ENCODE measurements around the gene ZNF823. TPM values are rescaled to one million over a fixed set of nuclear protein-coding genes. Genes with fewer than 3 reads are reported as not detected.
A peak's percentile ranks its signal among the peaks of the same experiment; 100 is the strongest.

ZNF823 gene
- total and polyA plus RNA-seq, 2 of the 13 experiments (the other 11 are each of a cell fraction or from before 2014, with no cell fraction given) = 5.7 to 11.7 TPM

DNA sequence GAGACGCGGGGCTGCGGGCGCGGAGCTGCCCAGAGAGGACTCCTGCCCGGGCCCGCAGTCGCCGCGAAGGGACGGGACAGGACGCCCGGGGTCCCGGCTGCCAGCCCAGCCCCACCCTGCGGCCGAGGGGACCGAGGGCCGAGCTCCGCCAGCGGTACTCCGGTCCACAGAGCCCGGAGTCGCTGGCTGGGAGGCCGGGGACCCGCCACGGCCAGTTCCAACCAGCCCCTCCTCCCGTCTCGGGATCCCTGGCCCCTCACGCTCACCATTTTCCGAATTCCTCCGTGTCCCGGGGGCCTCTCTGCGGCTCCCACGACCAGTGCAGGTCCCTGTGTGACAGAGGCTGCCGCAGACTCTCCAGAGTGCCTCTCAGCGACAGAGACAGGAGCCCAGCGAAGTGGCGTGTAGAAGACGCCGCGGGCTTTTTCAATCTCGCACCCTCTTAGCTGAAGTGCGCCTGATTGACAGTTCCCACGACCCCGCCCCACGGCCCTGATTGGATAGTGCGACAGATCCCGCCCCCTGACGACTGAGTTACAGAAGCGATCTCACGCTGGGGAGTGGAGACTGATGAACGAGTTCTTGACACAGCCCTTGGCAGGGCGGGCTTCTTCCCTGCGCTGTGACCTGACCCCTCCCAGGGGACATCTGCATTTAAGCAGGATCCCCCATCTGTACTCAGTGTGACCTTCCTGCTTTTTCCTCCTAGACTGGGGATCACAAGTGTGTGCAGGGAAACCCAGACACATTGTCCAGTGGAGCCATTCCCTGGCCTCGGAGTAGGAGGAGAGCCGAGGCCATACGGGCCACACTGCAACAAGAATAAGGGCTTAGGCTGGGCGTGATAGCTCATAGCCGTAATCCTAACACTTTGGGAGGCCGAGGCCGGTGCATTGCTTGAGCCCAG lies 44.0 kb downstream of the ZNF823 start (continued):
- TF ChIP-seq, protein P1, sequence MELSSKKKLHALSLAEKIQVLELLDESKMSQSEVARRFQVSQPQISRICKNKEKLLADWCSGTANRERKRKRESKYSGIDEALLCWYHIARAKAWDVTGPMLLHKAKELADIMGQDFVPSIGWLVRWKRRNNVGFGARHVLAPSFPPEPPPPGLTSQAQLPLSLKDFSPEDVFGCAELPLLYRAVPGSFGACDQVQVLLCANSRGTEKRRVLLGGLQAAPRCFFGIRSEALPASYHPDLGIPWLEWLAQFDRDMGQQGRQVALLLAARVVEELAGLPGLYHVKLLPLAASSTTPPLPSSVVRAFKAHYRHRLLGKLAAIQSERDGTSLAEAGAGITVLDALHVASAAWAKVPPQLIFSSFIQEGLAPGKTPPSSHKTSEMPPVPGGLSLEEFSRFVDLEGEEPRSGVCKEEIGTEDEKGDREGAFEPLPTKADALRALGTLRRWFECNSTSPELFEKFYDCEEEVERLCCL (CRISPR knock-in tag; IDR thresholded peaks at IDR 0.05; ENCODE audit: borderline replicate concordance) = no peak
- TF ChIP-seq HDAC1 (CRISPR knock-in tag; IDR thresholded peaks at IDR 0.05) (peak; percentile 78), ZNF883 (CRISPR knock-in tag; IDR thresholded peaks at IDR 0.05; ENCODE audit: not compliant biosample characterization) (peak; percentile 61), RBFOX2 (IDR thresholded peaks at IDR 0.05; ENCODE audit: low read depth, low read length) (peak; percentile 52; the same call in 1 of the 2 replicates), ZSCAN20 (CRISPR knock-in tag; IDR thresholded peaks at IDR 0.05; ENCODE audit: borderline replicate concordance) (0 out of 2 replicates have a peak, but pooled peaks have one; percentile 18), ZBTB1 (CRISPR knock-in tag; IDR thresholded peaks at IDR 0.05; ENCODE audit: borderline replicate concordance) (no peak), ZNF605 (CRISPR knock-in tag; IDR thresholded peaks at IDR 0.05) (0 out of 2 replicates have a peak, but pooled peaks have one; percentile 59), ZNF546 (CRISPR knock-in tag; conservative IDR thresholded peaks at IDR 0.05) (no peak), TRIM24 (CRISPR knock-in tag; IDR thresholded peaks at IDR 0.05) (no peak), ZNF775 (CRISPR knock-in tag; IDR thresholded peaks at IDR 0.05; ENCODE audit: borderline replicate concordance) (no peak), BORCS8-MEF2B (CRISPR knock-in tag; IDR thresholded peaks at IDR 0.05) (peak; percentile 45), ATF7 (IDR thresholded peaks at IDR 0.05) (no peak), ATF7 (CRISPR knock-in tag; IDR thresholded peaks at IDR 0.05) (no peak), MEF2D (CRISPR knock-in tag; IDR thresholded peaks at IDR 0.05) (peak; percentile 53; the same call in 1 of the 2 replicates), ZMAT3 (CRISPR knock-in tag; conservative IDR thresholded peaks at IDR 0.05) (peak; percentile 78; the same call in 1 of the 2 replicates), GATAD1 (CRISPR knock-in tag; IDR thresholded peaks at IDR 0.05) (no peak), THYN1 (CRISPR knock-in tag; IDR thresholded peaks at IDR 0.05; ENCODE audit: borderline replicate concordance, low read depth) (no peak), SP1 (IDR thresholded peaks at IDR 0.05) (no peak), SP1 (CRISPR knock-in tag; IDR thresholded peaks at IDR 0.05) (peak; percentile 86)
- TF ChIP-seq, protein P2, sequence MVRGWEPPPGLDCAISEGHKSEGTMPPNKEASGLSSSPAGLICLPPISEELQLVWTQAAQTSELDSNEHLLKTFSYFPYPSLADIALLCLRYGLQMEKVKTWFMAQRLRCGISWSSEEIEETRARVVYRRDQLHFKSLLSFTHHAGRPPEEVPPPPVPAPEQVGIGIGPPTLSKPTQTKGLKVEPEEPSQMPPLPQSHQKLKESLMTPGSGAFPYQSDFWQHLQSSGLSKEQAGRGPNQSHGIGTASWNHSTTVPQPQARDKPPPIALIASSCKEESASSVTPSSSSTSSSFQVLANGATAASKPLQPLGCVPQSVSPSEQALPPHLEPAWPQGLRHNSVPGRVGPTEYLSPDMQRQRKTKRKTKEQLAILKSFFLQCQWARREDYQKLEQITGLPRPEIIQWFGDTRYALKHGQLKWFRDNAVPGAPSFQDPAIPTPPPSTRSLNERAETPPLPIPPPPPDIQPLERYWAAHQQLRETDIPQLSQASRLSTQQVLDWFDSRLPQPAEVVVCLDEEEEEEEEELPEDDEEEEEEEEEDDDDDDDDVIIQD (CRISPR knock-in tag; IDR thresholded peaks at IDR 0.05; ENCODE audit: low read depth) = peak; percentile 27; the same call in 1 of the 2 replicates
- TF ChIP-seq, protein P3, sequence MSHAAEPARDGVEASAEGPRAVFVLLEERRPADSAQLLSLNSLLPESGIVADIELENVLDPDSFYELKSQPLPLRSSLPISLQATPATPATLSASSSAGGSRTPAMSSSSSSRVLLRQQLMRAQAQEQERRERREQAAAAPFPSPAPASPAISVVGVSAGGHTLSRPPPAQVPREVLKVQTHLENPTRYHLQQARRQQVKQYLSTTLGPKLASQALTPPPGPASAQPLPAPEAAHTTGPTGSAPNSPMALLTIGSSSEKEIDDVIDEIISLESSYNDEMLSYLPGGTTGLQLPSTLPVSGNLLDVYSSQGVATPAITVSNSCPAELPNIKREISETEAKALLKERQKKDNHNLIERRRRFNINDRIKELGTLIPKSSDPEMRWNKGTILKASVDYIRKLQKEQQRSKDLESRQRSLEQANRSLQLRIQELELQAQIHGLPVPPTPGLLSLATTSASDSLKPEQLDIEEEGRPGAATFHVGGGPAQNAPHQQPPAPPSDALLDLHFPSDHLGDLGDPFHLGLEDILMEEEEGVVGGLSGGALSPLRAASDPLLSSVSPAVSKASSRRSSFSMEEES (CRISPR knock-in tag; IDR thresholded peaks at IDR 0.05) = no peak; the same call in 1 of the 2 replicates
- TF ChIP-seq, protein P4, sequence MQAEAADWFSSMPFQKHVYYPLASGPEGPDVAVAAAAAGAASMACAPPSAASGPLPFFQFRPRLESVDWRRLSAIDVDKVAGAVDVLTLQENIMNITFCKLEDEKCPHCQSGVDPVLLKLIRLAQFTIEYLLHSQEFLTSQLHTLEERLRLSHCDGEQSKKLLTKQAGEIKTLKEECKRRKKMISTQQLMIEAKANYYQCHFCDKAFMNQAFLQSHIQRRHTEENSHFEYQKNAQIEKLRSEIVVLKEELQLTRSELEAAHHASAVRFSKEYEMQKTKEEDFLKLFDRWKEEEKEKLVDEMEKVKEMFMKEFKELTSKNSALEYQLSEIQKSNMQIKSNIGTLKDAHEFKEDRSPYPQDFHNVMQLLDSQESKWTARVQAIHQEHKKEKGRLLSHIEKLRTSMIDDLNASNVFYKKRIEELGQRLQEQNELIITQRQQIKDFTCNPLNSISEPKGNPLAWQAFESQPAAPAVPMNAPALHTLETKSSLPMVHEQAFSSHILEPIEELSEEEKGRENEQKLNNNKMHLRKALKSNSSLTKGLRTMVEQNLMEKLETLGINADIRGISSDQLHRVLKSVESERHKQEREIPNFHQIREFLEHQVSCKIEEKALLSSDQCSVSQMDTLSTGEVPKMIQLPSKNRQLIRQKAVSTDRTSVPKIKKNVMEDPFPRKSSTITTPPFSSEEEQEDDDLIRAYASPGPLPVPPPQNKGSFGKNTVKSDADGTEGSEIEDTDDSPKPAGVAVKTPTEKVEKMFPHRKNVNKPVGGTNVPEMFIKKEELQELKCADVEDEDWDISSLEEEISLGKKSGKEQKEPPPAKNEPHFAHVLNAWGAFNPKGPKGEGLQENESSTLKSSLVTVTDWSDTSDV (CRISPR knock-in tag; IDR thresholded peaks at IDR 0.05) = no peak
